Gastroesophageal sphincter (tissue), 3 donors: ENCODE measurements around the gene TCEANC2.

Source experiments
- CTCF ChIP-seq, 4 experiments: fragments of 200-600 bp in 2 of 4; fragments of 450-650 bp in 2 of 4; sonication (generic) in 1 of 4; IDR thresholded peaks; one replicate each; pipeline ENCODE4 v1.5.1; 2017 to 2019; ENCODE audit warnings: antibody characterized with exemption in 4 of 4, mild to moderate bottlenecking in 2 of 4, moderate library complexity in 2 of 4
- EP300 ChIP-seq: sonication (generic); formaldehyde crosslinking; IDR thresholded peaks from one replicate; pipeline ENCODE4 v1.6.1; 2017; ENCODE audit warnings: antibody characterized with exemption, mild to moderate bottlenecking

GRCh38 chr1:54009406-54009805, 44.0 kb upstream of the TCEANC2 start:
- TF ChIP-seq CTCF (IDR thresholded peaks at IDR 0.05) = no peak
- no peak for TF ChIP-seq EP300
